Fibroblast of lung (primary cell): ENCODE measurements around the gene COPB1.

ENCODE experiments used
- CTCF ChIP-seq, 2 donors: IDR thresholded peaks in 1 of 2; conservative IDR thresholded peaks in 1 of 2; 1 replicate in 1 of 2; 2 replicates in 1 of 2; pipeline ENCODE4 v1.5.1; 2011 to 2012; ENCODE audit warnings: low read length in 2 of 2, control low read depth in 1 of 2, inconsistent platforms in 1 of 2, low read depth in 1 of 2, mild to moderate bottlenecking in 1 of 2
- EZH2 ChIP-seq: IDR thresholded peaks from 2 replicates; pipeline ENCODE4 v1.5.1; 2012; ENCODE audit warnings: low read length, control low read depth, mild to moderate bottlenecking; ENCODE audit errors: missing control alignments

- TF ChIP-seq EZH2 = no peak
- no peak for TF ChIP-seq CTCF (conservative IDR thresholded peaks at IDR 0.05 in 1 of 2, IDR thresholded peaks at IDR 0.05 in 1 of 2; ENCODE audit: low read depth in 1 of 2, low read length in 2 of 2)
Measured at GRCh38 chr11:14458377-14458776, 41.2 kb downstream of the COPB1 start.
